IMR-90 (cell line): ENCODE measurements around the gene MBD3L2.

ENCODE experiments used
- BHLHE40 ChIP-seq: fragments of 150-350 bp; IDR thresholded peaks from 2 replicates; pipeline ENCODE4 v1.6.1; 2016; ENCODE audit warnings: mild to moderate bottlenecking, low read depth, low read length
- CEBPB ChIP-seq: IDR thresholded peaks from 2 replicates; pipeline ENCODE4 v1.6.1; 2012; ENCODE audit warnings: low read depth, low read length, improper control_type of control experiment
- FOS ChIP-seq: fragments of 150-350 bp; IDR thresholded peaks from 2 replicates; pipeline ENCODE4 v1.6.1; 2016; ENCODE audit warnings: low read depth, low read length
- MAZ ChIP-seq: IDR thresholded peaks from 2 replicates; pipeline ENCODE4 v1.6.1; 2012; ENCODE audit warnings: low read depth, mild to moderate bottlenecking, low read length, improper control_type of control experiment, moderate library complexity, borderline replicate concordance
- POLR2A ChIP-seq: IDR thresholded peaks from 2 replicates; pipeline ENCODE4 v1.6.1; 2012; ENCODE audit warnings: mild to moderate bottlenecking, low read depth, low read length
- RAD21 ChIP-seq: IDR thresholded peaks from 2 replicates; pipeline ENCODE4 v1.6.1; 2012; ENCODE audit warnings: low read length, improper control_type of control experiment
- RFX5 ChIP-seq: IDR thresholded peaks from 2 replicates; pipeline ENCODE4 v1.8.0; 2012; ENCODE audit warnings: low read depth, mild to moderate bottlenecking, low read length, moderate library complexity
- SMC3 ChIP-seq: fragments of 150-350 bp; IDR thresholded peaks from 2 replicates; pipeline ENCODE4 v1.6.1; 2016; ENCODE audit warnings: low read depth, mild to moderate bottlenecking, antibody characterized with exemption, low read length, moderate library complexity
- TF ChIP-seq, protein P1 (sequence below): conservative IDR thresholded peaks from 2 replicates; pipeline ENCODE4 v1.5.1; 2012; ENCODE audit warnings: mild to moderate bottlenecking, low read depth, low read length, improper control_type of control experiment
- TF ChIP-seq, protein P2 (sequence below): fragments of 150-350 bp; IDR thresholded peaks from 2 replicates; pipeline ENCODE4 v1.6.1; 2016; ENCODE audit warnings: low read depth, mild to moderate bottlenecking, low read length, moderate library complexity, borderline replicate concordance
- TF ChIP-seq, protein P3 (sequence below): fragments of 150-350 bp; IDR thresholded peaks from 2 replicates; pipeline ENCODE4 v1.6.1; 2017; ENCODE audit warnings: mild to moderate bottlenecking, antibody characterized with exemption, low read length, low read depth

DNA sequence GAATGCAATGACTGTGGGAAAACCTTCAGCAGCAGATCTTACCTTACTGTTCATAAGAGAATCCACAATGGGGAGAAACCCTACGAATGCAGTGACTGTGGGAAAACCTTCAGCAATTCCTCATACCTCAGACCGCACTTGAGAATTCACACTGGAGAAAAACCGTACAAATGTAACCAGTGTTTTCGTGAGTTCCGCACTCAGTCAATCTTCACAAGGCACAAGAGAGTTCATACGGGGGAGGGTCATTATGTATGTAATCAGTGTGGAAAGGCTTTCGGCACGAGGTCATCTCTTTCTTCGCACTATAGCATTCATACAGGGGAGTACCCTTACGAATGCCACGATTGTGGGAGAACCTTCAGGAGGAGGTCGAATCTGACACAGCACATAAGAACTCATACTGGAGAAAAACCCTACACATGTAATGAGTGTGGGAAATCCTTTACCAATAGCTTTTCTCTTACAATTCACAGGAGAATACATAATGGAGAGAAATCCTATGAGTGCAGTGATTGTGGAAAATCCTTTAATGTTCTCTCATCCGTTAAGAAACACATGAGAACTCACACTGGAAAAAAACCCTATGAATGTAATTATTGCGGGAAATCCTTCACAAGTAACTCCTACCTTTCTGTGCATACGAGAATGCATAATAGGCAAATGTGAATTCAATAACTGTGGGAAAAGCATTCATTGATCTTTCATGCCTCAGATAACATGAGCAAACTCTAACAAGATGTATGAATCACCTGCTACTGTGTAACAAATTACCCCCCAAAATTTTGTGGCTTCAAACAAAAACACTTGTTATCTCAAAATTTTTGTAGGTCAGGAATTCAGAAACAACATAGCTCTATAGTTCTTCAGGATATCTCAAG, 34.2 kb downstream of the MBD3L2 start:
- TF ChIP-seq FOS (no peak), RAD21 (no peak), POLR2A (no peak), BHLHE40 (no peak), SMC3 (no peak), MAZ (no peak), CEBPB (no peak), RFX5 (no peak)
- TF ChIP-seq, protein P1, sequence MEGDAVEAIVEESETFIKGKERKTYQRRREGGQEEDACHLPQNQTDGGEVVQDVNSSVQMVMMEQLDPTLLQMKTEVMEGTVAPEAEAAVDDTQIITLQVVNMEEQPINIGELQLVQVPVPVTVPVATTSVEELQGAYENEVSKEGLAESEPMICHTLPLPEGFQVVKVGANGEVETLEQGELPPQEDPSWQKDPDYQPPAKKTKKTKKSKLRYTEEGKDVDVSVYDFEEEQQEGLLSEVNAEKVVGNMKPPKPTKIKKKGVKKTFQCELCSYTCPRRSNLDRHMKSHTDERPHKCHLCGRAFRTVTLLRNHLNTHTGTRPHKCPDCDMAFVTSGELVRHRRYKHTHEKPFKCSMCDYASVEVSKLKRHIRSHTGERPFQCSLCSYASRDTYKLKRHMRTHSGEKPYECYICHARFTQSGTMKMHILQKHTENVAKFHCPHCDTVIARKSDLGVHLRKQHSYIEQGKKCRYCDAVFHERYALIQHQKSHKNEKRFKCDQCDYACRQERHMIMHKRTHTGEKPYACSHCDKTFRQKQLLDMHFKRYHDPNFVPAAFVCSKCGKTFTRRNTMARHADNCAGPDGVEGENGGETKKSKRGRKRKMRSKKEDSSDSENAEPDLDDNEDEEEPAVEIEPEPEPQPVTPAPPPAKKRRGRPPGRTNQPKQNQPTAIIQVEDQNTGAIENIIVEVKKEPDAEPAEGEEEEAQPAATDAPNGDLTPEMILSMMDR: no peak
- TF ChIP-seq, protein P2, sequence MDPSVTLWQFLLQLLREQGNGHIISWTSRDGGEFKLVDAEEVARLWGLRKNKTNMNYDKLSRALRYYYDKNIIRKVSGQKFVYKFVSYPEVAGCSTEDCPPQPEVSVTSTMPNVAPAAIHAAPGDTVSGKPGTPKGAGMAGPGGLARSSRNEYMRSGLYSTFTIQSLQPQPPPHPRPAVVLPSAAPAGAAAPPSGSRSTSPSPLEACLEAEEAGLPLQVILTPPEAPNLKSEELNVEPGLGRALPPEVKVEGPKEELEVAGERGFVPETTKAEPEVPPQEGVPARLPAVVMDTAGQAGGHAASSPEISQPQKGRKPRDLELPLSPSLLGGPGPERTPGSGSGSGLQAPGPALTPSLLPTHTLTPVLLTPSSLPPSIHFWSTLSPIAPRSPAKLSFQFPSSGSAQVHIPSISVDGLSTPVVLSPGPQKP: no peak
- TF ChIP-seq, protein P3, sequence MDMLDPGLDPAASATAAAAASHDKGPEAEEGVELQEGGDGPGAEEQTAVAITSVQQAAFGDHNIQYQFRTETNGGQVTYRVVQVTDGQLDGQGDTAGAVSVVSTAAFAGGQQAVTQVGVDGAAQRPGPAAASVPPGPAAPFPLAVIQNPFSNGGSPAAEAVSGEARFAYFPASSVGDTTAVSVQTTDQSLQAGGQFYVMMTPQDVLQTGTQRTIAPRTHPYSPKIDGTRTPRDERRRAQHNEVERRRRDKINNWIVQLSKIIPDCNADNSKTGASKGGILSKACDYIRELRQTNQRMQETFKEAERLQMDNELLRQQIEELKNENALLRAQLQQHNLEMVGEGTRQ: no peak
